Thyroid gland (tissue), 4 donors: Measurements from ENCODE around the gene WWP2.
"Not testable (repeated sequence)": the region's sequence is repeated elsewhere in the genome, so short reads cannot be mapped to it uniquely, and the experiment has no call there.

Source experiments
- POLR2A ChIP-seq, 2 donors: fragments of 450-650 bp; IDR thresholded peaks; one replicate each; pipeline ENCODE4 v1.6.1; 2017; ENCODE audit warnings: antibody characterized with exemption in 2 of 2, mild to moderate bottlenecking in 2 of 2, moderate library complexity in 1 of 2
- TF ChIP-seq, protein P1 (sequence below), 6 experiments: fragments of 200-600 bp in 3 of 6; fragments of 450-650 bp in 3 of 6; sonication (generic) in 3 of 6; IDR thresholded peaks; one replicate each; pipeline ENCODE4 v1.5.1; 2016 to 2019; ENCODE audit warnings: antibody characterized with exemption in 6 of 6, mild to moderate bottlenecking in 2 of 6, inconsistent platforms in 1 of 6, moderate library complexity in 1 of 6

DNA sequence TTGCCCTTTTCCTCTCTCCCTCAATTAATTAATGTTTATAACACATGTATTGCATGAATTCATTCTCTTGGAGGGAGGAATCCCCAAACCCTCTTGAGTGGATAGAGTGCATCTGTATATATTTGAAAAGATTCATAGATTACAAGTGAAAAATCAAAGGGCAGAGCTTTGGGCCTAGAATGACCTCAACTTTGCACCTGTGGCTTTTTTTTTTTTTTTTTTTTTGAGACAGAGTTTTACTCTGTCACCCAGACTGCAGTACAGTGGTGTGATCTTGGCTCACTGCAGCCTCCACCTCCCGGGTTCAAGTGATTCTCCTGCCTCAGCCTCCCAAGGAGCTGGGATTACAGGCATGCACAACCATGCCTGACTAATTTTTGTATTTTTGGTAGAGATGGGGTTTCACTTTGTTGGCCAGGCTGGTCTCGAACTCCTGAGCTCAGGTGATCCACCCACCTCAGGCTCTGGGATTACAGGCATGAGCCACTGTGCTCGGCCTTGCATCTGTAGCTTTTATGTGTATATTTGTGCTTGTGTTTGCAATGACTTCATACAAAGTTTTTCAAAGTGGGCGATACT is 62.5 kb downstream of the WWP2 start:
- not testable (repeated sequence) for TF ChIP-seq POLR2A (IDR thresholded peaks at IDR 0.05)
- TF ChIP-seq, protein P1, sequence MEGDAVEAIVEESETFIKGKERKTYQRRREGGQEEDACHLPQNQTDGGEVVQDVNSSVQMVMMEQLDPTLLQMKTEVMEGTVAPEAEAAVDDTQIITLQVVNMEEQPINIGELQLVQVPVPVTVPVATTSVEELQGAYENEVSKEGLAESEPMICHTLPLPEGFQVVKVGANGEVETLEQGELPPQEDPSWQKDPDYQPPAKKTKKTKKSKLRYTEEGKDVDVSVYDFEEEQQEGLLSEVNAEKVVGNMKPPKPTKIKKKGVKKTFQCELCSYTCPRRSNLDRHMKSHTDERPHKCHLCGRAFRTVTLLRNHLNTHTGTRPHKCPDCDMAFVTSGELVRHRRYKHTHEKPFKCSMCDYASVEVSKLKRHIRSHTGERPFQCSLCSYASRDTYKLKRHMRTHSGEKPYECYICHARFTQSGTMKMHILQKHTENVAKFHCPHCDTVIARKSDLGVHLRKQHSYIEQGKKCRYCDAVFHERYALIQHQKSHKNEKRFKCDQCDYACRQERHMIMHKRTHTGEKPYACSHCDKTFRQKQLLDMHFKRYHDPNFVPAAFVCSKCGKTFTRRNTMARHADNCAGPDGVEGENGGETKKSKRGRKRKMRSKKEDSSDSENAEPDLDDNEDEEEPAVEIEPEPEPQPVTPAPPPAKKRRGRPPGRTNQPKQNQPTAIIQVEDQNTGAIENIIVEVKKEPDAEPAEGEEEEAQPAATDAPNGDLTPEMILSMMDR (IDR thresholded peaks at IDR 0.05), result not testable (repeated sequence)
